HG03469 (cell line): ENCODE measurements around the gene PTGIS.

Experiments
- ATAC-seq: cut with Tn5 transposase; IDR thresholded peaks from one replicate; pipeline ENCODE4 v1.9.1; 2021; ENCODE audit warnings: mild to moderate bottlenecking, moderate library complexity, moderate number of reproducible peaks; ENCODE audit not compliant: unreplicated experiment

The PTGIS gene

DNA sequence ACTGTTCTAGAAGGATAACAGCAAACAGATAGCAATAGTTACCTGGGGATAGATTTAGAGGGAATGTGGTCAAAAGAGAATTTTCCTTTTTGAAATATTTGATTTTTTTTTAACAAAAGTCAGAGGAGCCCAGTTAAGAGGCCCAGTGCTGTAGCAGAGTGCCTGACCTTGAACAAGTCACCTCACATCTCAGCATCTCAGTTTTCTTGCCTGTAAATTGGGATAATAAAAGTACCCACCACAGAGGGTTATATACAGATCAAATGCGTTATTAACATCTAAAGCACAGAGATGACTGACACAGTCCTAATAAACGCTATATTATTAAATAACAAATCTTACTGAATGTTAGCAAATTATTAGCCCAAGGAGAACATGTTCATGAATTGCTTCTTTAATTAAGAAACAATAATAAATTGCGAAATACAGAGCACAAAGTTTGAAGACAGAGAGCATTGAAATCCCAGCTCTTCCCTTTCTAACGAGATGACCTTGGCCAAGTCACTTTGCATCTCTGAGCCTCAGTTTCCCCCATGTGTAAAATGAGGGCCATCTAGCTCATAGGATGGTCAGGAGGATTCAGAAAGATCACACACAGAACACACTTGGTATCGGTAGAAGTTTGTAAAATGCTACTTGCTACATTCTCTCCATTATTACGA lies 35.5 kb downstream of the PTGIS start:
- no peak for ATAC-seq

DNA sequence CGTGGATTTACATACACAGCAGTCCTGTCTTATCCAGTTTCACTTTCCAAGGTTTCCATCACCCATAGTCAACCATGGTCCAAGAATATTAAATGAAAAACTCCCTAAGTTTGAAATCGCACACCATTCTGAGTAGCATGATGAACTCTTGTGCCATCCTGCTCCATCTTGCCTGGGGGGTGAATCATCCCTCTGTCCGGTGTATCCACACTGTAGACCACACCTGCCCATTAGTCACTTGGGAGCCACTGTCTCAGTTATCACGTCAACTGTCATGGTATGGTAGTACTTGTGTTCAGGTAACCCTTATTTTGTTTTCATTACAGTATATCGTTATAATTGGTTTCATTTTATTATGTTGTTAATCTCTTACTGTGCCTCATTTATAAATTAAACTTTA lies 38.5 kb downstream of the PTGIS start:
- no peak for ATAC-seq

GRCh38 chr20:49526568-49526967 lies 41.4 kb downstream of the PTGIS start:
- no peak for ATAC-seq

- ATAC-seq: no peak
Measured at GRCh38 chr20:49526056-49526455, 41.9 kb downstream of the PTGIS start.

DNA sequence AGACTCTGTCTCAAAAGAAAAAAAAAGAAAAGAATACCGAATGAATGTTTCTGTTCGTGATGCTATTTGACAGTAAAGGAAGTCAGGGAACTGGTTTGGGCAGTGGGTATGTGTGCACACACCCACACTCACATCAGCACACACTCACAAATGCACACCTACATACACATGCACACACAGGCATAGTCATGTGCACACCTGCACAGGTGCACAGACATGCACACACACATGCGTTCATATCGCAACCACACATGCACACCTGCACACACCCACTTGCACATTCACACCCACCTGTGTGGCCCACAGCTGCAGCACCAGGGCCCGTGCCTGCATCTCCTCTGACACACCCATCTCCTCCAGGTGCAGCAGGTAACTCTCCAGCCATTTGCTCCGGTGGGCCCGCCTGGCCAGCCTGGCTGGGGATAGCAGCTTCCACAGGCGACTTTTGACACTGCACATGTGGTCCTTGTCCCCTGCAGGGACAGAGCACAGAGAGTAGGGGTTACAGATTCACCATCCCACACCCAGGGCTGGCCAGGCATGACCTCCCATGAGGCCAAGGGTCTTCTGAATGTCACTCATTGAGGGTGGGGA lies 44.1 kb downstream of the PTGIS start:
- no peak for ATAC-seq

GRCh38 chr20:49521356-49521755 lies 46.6 kb downstream of the PTGIS start:
- ATAC-seq: no peak

DNA sequence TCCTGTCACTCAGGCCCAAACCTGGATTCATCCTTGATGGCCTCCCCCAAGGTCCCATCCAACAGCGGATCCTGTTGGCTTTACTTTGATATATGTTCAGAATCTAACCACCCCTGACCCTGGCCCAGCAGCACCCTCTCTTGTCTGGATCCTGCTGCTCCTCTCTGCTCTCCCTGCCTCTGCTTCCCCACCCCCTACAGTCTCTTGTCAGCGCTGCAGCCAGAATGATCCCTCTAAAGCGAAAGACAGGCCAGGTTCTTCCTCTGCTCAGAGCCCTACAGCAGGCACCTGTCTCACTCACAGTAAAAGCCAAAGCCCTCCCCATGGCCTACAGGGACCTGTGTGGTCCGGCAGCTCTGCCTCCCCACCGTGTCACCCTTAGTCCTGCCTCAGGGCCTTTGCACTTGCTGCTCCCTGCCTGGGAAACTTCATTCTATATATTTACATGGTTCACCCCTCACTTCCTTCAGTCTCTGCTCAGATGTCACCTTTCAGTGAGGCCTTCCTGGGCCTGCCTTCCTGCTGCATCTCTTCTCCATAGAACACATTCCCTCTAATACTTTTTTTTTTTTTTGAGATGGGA lies 48.1 kb downstream of the PTGIS start:
- ATAC-seq: no peak

GRCh38 chr20:49519212-49519712 lies 48.7 kb downstream of the PTGIS start:
- ATAC-seq: no peak

DNA sequence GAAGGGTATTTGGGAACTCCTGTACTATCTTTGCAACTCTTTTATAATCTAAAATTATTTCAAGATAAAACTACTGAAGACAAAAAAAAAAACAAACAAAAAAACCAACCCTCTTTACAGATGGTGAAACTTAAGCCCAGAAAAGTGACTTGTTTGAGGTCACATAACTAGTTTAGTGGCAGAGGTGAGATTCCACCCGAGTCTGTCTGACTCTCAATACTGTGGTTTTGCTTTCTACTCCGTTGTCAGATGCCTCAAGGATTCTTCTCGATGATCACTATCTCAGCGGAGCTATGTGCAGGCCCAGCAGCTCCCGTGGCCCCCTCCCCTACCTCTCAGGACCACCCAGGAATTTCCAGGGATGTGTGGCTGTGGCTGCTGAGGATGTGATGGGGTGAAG lies 49.4 kb downstream of the PTGIS start:
- ATAC-seq: no peak

DNA sequence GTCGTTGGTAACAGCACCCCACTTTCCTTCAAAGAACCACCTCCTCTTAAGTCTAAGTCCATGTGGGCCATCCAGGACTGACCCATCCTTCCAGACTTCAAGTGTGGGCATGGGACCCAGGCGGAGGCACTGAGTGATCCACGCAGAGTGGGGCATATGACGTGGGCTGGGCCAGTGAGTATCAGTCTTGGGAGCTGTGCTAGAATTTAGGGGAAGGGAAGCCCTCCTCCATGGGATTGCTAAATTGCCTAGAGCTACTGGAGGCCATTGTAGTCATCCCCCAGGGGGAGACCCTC lies 50.2 kb downstream of the PTGIS start:
- no peak for ATAC-seq

- no peak for ATAC-seq
Measured at GRCh38 chr20:49516916-49517804, 50.8 kb downstream of the PTGIS start.

GRCh38 chr20:49515586-49515985 lies 52.4 kb downstream of the PTGIS start:
- no peak for ATAC-seq

DNA sequence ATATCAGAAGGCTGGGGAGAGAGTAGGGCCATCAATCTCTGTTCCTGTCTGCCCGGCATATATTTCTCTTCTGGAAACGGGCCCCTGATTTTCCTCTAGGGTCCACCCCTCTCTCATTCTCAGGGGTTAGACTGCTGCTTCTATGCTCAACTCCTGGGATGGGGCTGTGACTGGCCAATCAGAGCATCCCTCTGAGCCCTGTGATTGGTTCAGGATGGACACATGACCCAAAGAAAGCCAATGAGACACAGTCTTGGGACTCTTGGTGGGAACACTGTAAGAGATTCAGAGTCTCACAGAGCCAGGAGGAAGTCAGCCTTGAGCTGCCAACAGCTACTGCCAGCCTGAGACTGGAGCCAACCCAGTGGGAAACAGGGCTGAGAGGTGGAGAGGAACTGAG lies 54.4 kb downstream of the PTGIS start:
- no peak for ATAC-seq

GRCh38 chr20:49513009-49513408 lies 54.9 kb downstream of the PTGIS start:
- no peak for ATAC-seq

DNA sequence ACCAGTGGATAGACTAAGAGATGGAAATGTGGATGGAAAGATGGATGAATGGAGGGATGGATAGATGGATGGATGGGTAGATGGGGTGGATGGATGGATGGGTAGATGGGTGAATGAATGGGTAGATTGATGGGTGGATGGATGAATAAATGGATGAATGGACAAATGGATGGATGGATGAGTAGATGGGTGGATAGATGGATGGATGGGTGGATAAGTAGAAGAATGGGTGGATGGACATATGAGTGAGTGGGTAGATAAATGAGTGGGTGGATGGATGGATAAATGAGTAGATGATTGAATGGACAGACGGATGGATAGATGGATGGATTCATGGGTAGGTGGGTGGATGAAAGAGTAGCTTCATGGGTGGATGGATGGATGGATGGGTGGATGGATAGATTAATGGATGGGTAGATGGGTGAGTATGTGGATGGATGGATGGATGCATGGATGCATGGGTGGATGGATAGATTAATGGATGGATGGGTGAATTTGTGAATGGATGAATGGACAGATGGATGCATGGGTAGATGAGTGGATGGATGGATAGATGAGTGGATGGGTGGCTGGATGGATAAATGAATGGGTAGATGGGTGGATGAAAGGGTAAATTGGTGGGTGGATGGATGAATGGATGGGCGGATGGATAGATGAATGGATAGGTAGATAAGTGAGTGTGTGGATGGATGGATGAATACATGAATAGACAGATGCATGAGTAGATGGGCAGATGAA lies 56.0 kb downstream of the PTGIS start:
- ATAC-seq: no peak

DNA sequence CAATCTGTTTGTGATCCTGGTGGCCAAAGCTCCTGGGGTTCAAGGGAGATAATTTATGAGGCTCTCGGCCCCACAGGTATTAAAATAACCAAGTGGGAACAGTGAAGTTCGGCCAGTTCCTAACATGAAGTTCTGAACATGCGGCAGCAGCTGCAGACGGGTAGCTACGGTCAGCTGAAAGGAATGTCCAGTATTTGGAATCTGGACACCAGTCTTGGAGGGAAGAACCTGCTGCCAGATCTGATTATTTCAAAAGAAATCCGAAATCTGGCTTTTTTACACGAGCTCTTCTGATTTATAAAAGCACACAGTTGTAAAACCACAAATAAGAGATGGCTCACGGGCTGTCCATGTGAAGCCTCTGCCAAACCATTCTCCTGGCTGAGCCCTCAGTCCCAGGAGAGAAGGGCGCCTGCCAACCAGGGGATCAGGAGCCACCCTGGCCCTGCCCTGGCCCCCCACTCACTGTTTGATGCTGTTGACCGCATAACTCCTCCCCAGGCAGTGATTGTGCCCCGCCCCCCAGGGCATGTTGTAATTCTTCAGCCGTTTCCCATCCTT lies 57.3 kb downstream of the PTGIS start:
- ATAC-seq: no peak

GRCh38 chr20:49508435-49509199 lies 59.3 kb downstream of the PTGIS start:
- no peak for ATAC-seq

GRCh38 chr20:49507741-49508434 lies 60.0 kb downstream of the PTGIS start:
- ATAC-seq: no peak

- no peak for ATAC-seq
Measured at GRCh38 chr20:49505518-49505917, 62.4 kb downstream of the PTGIS start.
